ENCODE results near the gene TM4SF1.
"Not testable (repeated sequence)": the region's sequence is repeated elsewhere in the genome, so short reads cannot be mapped to it uniquely, and the experiment has no call there.

The TM4SF1 gene

DNA sequence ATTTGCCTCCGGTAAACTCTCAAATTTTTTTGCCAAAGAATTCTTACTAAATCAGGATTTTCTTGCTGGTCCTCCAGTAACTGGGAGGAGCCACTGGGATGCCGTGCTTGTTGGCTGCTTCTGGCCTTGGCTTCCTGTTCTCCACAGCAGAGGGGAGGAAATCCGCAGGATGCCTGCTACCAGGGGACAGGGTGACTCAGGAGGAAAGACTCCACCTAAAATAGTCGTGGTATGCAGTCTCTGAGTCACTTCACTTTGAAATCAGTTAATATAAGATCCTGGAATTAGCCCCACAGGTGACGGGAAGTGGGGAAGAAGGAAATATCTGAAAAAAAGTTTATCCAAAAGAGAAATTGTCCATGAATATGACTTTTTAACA, 37.5 kb downstream of the TM4SF1 start:
- DNase-seq = no peak

DNA sequence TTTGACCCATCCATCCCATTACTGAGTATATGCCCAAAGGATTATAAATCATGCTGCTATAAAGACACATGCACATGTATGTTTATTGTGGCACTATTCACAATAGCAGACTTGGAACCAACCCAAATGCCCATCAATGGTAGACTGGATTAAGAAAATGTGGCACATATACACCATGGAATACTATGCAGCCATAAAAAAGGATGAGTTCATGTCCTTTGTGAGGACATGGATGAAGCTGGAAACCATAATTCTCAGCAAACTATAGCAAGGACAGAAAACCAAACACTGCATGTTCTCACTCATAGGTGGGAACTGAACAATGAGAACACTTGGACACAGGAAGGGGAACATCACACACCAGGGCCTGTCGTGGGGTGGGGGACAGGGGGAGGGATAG, 40.0 kb downstream of the TM4SF1 start:
- DNase-seq = not testable (repeated sequence)

- DNase-seq = no peak
Measured at GRCh38 chr3:149336925-149337324, 40.5 kb downstream of the TM4SF1 start.

DNA sequence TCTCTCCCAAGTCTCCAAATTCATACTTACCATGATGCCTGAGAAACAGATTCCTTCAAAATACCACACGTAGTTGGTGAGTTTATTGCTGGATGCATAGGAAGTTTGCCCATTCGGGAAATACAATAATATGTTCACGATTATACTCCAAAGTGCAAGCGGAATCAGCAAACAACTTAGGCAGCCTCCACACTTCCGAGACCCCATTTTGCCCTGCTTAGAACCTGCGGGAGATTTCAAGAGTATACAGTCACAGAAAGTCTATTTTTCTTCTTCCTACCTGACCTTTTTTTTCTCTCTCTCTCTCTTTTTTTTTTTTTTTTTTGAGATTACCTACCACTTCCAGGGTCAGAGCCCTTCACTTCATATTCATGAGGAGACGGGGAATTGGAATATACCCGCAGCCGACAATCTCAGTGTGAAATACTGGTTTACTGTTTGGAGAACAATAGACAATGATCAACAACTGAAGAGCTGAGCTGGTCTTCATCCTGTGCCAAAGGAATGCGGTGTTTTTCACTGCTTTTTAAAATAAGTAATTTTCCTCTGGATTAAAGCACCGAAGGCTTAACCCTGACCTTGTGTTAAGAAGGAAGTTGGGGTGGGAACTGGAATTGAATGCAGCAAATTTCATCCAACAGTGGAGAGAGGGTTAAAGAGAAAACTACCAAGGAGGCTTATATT, 44.1 kb downstream of the TM4SF1 start, which contains the start of gene TM4SF18:
Gene TM4SF18 (minus strand): TSS at position 461 of the 684 bp plus-strand sequence. CDS start 254 bp downstream, at position 207.
- DNase-seq = no peak

DNA sequence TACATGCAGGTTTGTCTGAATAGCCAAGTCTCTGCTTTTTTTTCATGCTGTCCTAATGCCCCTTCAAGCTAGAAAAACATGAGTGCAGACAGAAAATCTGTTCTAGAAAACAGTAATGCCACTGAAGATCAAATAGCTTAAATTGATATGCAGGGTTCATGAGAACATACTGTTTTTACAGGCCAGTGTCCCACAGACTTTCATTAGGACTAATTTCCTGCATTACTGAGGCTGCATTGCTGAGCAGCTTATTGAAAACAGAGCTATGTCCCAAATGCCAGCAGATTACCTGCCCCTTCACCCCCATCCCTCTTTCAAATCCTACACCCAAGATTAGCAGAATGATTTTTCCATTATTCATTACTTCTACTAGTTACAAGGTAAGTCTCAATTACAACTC, 44.7 kb downstream of the TM4SF1 start:
- no peak for DNase-seq

DNA sequence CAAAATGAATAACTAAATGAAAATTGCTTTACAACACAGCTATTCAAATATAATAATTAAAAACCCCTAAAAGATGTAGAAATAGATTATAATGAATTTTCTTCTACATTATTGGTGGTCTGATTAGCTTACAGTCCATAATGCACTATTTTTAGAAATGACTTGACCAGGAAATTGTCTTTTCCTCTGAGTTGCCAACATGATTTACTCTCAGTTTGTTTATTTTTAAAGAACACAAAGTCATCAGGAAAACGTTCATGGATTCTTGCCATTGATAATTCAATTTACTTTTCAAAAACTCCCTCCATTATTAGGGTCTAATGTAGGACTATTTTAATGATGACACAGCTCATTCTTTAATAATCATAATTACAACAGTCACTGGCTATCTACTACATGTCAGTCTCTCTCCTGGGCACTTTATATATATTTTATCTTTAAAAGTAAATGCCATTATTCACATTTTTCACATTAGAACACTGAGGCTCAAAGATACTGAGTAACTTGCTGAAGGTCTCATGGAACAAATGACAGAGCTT, 45.2 kb downstream of the TM4SF1 start:
- DNase-seq = no peak

- no peak for DNase-seq
Measured at GRCh38 chr3:149331396-149331795, 46.1 kb downstream of the TM4SF1 start.

DNA sequence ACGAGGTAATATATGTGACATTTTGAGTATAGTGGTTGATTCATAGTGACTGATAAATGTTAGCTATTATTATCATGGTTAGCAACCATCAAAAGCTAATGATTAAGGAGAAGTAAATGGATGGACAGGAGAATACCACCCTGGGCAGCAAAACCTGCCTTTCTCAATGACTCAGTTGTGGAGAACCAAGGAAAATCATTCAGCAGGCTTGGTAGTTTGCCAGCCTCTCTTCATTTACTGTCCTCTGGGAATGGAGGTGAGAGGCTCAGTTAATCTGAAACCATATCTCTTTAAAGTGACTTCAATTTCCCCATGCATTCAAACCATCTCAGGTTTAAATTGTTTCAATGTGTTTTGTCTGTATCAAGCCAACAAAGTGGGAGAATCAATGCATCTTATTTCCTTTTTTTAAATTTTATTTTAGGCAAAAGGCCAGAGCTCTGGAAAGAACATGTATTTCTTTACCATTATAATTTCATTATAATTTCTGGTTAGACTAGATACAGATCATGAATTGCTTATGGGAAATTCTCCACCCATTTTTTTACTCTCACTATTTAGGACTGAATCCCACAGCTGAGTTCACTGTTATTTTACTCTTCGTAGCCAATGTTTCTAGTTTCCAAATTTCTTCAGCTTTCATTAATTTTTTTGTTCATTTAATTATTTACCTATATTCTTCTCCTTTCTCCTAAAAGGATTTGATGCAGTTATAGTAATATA, 46.7 kb downstream of the TM4SF1 start:
- no peak for DNase-seq

DNA sequence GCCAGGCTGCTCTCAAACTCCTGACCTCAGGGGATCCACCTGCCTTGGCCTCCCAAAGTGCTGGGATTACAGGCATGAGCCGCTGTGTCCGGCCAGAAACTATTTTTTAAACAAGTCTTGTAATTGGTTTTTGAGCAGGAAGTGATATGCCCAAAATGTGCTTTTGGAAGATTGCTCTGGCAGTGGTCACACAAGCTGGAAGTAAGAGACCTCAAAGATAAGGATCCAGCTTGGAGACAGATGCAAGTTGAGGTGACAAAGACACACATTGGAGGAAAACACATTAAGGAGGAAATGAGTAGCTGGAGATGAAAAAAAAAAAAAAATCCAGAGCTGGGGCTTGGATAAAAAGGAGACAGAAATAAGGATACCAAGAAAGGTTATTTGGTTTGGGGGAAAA, 50.3 kb downstream of the TM4SF1 start:
- no peak for DNase-seq

DNA sequence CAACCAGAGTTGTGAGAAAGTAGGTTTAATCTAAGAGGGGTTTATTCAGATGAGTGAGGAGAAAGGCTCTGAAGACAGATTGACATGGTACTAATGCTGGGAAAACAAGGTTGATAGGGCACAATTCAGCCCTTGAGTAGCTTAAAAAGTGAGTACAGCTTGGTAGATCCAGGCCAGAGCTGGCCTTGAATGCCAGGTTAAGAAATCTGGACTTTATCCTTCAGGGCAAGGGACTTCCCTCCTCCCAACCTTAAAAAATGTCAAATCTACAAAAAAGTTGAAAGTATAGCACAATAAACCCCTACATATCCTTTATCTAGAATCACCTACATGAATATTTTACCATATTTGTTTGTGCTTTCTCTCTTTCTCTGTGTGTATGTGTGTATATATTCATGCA, 51.9 kb downstream of the TM4SF1 start:
- DNase-seq = no peak

DNA sequence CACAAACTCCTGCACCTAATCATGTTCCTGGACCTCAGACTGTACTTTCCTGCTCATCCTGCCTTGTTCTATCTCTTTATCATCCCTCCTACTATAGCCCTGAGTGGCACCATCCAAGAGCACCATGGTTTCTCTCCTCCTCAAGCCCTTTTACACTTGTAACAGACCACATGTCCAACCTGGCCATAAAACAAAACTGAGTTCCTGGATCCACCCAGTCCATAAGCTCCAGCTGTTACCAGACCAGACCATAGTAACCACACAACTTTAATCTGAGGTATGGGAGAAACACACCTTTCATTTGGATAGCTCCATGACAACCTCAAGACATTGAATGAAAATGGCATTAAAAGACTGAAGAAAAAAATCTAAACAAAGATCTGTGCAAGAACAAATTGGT, 53.1 kb downstream of the TM4SF1 start:
- DNase-seq = no peak

- DNase-seq = no peak
Measured at GRCh38 chr3:149321640-149322039, 55.8 kb downstream of the TM4SF1 start.

- DNase-seq = no peak
Measured at GRCh38 chr3:149321136-149321535, 56.3 kb downstream of the TM4SF1 start.

DNA sequence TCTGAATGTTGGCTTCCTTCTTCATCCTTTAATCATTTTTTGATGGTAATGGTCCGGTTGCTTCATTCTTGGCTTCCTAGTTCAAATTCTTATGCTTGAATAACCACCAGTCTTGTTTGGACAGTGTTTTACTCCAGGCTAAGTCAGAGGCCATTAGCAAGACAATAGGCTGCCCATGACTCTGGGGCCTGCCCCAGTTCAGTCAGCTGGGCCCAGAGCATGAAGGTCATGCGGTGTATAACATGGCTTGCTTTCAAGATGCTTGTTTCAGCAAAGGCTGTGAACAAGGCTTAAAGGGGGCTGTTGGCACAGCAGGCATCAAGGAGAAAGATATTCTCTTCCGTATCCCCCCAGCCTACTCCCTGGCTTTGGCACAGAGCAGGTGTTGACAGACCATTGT, 57.7 kb downstream of the TM4SF1 start:
- DNase-seq = no peak

Data from NCI-H1694 (cell line).